Activated CD4-positive, alpha-beta T cell treated with anti-CD3 and anti-CD28 coated beads, Interleukin-2, amount 10 ng/mL, durations not matched to agents 24 days and 14 days (primary cell): ENCODE measurements around the gene PRKG1. TPM values are rescaled to one million over a fixed set of nuclear protein-coding genes. Genes with fewer than 3 reads are reported as not detected.

Experiments
- DNase-seq: peaks from one replicate; pipeline ENCODE4 v3.0.0; 2022
- H3K27ac Mint-ChIP-seq: one replicate; pipeline ENCODE4 v1.8.0; 2022; ENCODE audit warnings: mild to moderate bottlenecking, mixed read lengths
- H3K27me3 Mint-ChIP-seq: one replicate; pipeline ENCODE4 v1.8.0; 2022; ENCODE audit warnings: mixed read lengths
- H3K36me3 Mint-ChIP-seq: one replicate; pipeline ENCODE4 v1.8.0; 2022; ENCODE audit warnings: low read depth, mild to moderate bottlenecking, mixed read lengths
- H3K4me1 Mint-ChIP-seq: one replicate; pipeline ENCODE4 v1.8.0; 2021; ENCODE audit warnings: mixed read lengths
- H3K4me3 Mint-ChIP-seq: one replicate; pipeline ENCODE4 v1.8.0; 2022; ENCODE audit warnings: mild to moderate bottlenecking, moderate library complexity, mixed read lengths
- H3K9me3 Mint-ChIP-seq: one replicate; pipeline ENCODE4 v1.8.0; 2021; ENCODE audit warnings: mixed read lengths
- intact Hi-C: fragments of 100-400 bp; cut with micrococcal nuclease; formaldehyde crosslinking; loops from one replicate; pipeline ENCODE4 v1.15.1; 2023
- total RNA-seq: library from RNA; stranded (reverse); gene quantifications from 2 replicates; pipeline ENCODE4 v1.2.3, GENCODE V29; 2022

The PRKG1 gene
- total RNA-seq, 1 donor from 2014 or later: not detected

GRCh38 chr10:51082857-51083256 lies 8.6 kb downstream of the PRKG1 start:
- no peaks in the 10 kb centered on the region for H3K27me3 Mint-ChIP-seq
- DNase-seq: no peak
- H3K9me3 Mint-ChIP-seq: no peaks in the 10 kb centered on the region
- no peaks in the 10 kb centered on the region for H3K4me1 Mint-ChIP-seq
- H3K27ac Mint-ChIP-seq: no peak overlapping the region
- H3K4me3 Mint-ChIP-seq: no peak overlapping the region
- intact Hi-C loops: no loop called here
- H3K36me3 Mint-ChIP-seq: no peaks in the 10 kb centered on the region

- DNase-seq: no peak
- Mint-ChIP-seq H3K4me3 (no peak overlapping the region), H3K4me1 (no peaks in the 10 kb centered on the region), H3K36me3 (no peaks in the 10 kb centered on the region), H3K9me3 (no peaks in the 10 kb centered on the region), H3K27me3 (no peaks in the 10 kb centered on the region), H3K27ac (no peak overlapping the region)
- intact Hi-C loops: no loop called here
Observed at GRCh38 chr10:51083356-51083853, 9.1 kb downstream of the PRKG1 start.

GRCh38 chr10:51085204-51085603 lies 10.9 kb downstream of the PRKG1 start:
- no peak overlapping the region for H3K4me3 Mint-ChIP-seq
- intact Hi-C loops: loop anchor here (5.0 kb wide), 1 partner anchor 782 kb away; no protein-coding TSS in a partner anchor
- H3K4me1 Mint-ChIP-seq: no peaks in the 10 kb centered on the region
- DNase-seq: no peak
- no peak overlapping the region for H3K27ac Mint-ChIP-seq
- H3K36me3 Mint-ChIP-seq: no peaks in the 10 kb centered on the region
- H3K9me3 Mint-ChIP-seq: no peaks in the 10 kb centered on the region
- H3K27me3 Mint-ChIP-seq: no peaks in the 10 kb centered on the region

- Mint-ChIP-seq H3K36me3 (no peaks in the 10 kb centered on the region), H3K9me3 (no peaks in the 10 kb centered on the region), H3K4me3 (no peak overlapping the region), H3K27ac (no peak overlapping the region), H3K4me1 (no peaks in the 10 kb centered on the region), H3K27me3 (no peaks in the 10 kb centered on the region)
- no peak for DNase-seq
- intact Hi-C loops: loop anchor here (5.0 kb wide), 1 partner anchor 781 kb away; no protein-coding TSS in a partner anchor
Observed at GRCh38 chr10:51086710-51087109, 12.4 kb downstream of the PRKG1 start.

DNA sequence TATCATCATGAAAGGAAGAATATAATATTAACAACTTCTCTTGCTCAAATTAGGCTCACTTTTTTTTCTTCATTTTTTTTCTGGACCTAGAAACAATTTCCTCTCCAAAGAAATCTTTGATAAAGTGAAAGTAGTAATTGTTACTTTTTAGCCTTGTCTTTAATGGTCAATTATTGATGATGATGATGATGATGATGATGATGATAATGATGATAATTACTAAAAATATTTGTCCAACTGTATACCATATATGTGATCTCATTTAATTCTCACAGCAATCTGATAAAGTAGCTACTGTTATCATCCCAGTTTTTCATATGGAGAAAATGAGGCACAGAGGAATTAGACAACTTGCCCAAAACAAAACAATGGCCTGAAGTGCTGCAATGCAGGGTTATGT lies 12.8 kb downstream of the PRKG1 start:
- Mint-ChIP-seq H3K27me3 (no peaks in the 10 kb centered on the region), H3K27ac (no peak overlapping the region), H3K4me3 (no peak overlapping the region), H3K9me3 (no peaks in the 10 kb centered on the region), H3K36me3 (no peaks in the 10 kb centered on the region), H3K4me1 (no peaks in the 10 kb centered on the region)
- no peak for DNase-seq
- intact Hi-C loops: loop anchor here (5.0 kb wide), 1 partner anchor 780 kb away; no protein-coding TSS in a partner anchor

DNA sequence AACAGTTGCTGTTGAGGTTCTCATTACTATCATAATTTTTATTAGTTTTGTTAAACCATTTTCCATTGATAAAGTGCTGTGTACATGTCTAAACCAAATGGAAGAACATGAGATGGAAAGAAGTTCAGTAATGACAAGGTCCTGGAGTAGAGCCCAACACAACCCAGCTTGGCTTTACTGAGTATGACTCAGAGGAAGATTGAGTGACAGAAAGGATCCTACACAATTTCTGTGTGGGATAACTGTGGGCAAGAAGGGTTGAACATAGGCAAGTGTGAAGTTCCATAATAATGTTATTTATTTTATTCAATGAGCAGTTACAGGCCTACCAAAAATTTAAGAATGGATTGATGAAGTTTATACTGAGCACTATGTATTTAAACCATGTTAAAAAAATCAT lies 15.9 kb downstream of the PRKG1 start:
- Mint-ChIP-seq H3K27me3 (no peaks in the 10 kb centered on the region), H3K27ac (no peak overlapping the region), H3K4me3 (no peak overlapping the region), H3K9me3 (no peaks in the 10 kb centered on the region), H3K36me3 (no peaks in the 10 kb centered on the region), H3K4me1 (no peaks in the 10 kb centered on the region)
- DNase-seq: no peak
- intact Hi-C loops: no loop called here

GRCh38 chr10:51092402-51092801 lies 18.1 kb downstream of the PRKG1 start:
- Mint-ChIP-seq H3K36me3 (no peaks in the 10 kb centered on the region), H3K27ac (no peak overlapping the region), H3K9me3 (no peaks in the 10 kb centered on the region), H3K27me3 (no peaks in the 10 kb centered on the region), H3K4me3 (no peak overlapping the region), H3K4me1 (no peaks in the 10 kb centered on the region)
- intact Hi-C loops: no loop called here
- no peak for DNase-seq

DNA sequence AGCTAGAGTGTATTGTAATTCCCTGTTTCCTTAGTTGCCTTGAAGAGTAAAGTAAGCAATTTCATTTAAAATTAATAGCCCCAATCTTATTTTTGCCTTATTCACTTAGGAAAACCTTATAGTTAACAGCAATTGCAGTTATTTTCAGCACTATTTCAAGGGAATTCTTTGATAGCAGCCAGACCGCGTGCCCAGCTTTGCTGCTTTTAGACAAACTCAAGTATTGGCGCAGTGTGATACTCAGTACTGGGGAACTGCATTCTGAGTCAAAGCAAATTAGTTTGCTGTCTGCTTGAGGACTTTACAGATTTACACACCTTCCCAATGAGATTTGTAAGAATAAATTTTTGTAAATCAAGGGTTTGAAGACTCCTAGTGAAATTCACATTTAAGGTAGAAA lies 21.2 kb downstream of the PRKG1 start:
- no peak overlapping the region for H3K27ac Mint-ChIP-seq
- intact Hi-C loops: no loop called here
- no peaks in the 10 kb centered on the region for H3K9me3 Mint-ChIP-seq
- H3K36me3 Mint-ChIP-seq: no peaks in the 10 kb centered on the region
- no peak overlapping the region for H3K4me3 Mint-ChIP-seq
- DNase-seq: no peak
- H3K27me3 Mint-ChIP-seq: no peaks in the 10 kb centered on the region
- H3K4me1 Mint-ChIP-seq: no peaks in the 10 kb centered on the region

DNA sequence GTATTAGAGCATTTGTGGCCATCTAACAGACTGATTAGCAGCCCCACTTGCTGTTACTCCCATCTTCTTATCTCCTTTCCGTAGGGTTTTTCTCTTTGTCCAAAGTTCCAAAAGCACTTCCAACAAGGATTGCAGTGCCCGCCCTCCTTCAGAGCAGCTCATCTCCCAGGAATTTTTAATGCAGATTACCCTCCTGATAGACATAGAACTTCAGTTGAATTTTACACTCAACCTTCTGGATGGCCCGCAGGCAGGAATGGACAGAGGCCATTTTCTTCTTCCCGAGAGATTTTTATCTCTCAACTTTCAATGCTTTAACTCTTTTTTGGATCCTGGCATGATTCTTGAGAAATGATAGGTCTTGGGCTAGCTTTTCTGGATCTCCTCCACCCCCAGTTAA lies 23.3 kb downstream of the PRKG1 start:
- Mint-ChIP-seq H3K9me3 (no peaks in the 10 kb centered on the region), H3K4me3 (no peak overlapping the region), H3K36me3 (no peaks in the 10 kb centered on the region), H3K27me3 (no peaks in the 10 kb centered on the region), H3K27ac (no peak overlapping the region), H3K4me1 (no peaks in the 10 kb centered on the region)
- intact Hi-C loops: no loop called here
- DNase-seq: no peak

DNA sequence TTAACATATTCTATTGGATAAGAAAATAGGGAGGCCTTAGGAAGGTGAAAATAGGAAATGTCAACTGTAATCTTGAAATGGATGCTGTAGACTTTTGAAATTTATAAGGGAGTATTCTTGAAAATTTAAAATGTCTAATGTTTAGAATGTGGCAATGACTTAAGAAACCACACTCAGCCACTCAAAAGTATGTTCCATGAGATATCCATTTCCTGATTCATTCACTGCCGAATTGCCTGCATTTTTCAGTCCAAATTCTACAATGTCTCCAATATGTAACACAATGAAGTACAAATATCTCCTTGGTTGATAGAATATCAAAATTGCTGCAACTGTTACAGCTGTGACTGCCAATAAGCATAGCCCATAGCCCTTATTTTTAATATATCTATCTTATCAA lies 25.9 kb downstream of the PRKG1 start:
- Mint-ChIP-seq H3K36me3 (no peaks in the 10 kb centered on the region), H3K4me1 (no peaks in the 10 kb centered on the region), H3K9me3 (no peaks in the 10 kb centered on the region), H3K27ac (no peak overlapping the region), H3K27me3 (no peaks in the 10 kb centered on the region), H3K4me3 (no peak overlapping the region)
- no peak for DNase-seq
- intact Hi-C loops: no loop called here

DNA sequence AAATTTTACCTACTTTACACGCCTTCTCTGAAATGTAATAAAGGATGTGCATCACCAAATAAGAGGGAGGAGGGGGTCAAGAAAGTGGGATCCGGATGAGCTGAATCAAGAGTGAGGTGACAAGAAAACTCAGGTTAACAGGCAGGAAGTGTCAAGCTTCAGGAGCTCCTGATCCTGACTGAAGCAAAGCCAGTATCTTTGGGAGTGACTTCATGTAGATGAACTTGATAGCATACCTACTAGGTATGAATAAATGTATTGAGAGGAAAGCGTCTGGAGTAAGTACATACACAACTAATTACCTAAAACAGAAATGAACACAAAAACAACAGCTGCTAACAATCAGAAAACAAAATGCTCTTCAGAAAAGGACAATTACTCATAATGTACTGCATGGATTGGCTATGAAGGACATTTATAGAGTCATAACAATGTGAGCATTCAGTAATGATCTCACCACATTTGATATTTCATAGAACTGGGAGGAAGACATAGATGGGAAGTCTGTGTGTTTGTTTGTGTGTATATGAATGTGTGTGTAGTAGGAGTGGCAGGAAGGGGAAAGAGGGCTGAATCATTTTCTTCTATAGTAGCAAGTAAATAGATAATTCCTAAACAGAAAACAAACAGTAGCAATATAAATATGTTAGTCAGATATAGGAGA lies 29.4 kb downstream of the PRKG1 start:
- Mint-ChIP-seq H3K4me3 (no peak overlapping the region), H3K4me1 (no peaks in the 10 kb centered on the region), H3K36me3 (no peaks in the 10 kb centered on the region), H3K9me3 (no peaks in the 10 kb centered on the region), H3K27ac (no peak overlapping the region), H3K27me3 (no peaks in the 10 kb centered on the region)
- intact Hi-C loops: no loop called here
- no peak for DNase-seq

DNA sequence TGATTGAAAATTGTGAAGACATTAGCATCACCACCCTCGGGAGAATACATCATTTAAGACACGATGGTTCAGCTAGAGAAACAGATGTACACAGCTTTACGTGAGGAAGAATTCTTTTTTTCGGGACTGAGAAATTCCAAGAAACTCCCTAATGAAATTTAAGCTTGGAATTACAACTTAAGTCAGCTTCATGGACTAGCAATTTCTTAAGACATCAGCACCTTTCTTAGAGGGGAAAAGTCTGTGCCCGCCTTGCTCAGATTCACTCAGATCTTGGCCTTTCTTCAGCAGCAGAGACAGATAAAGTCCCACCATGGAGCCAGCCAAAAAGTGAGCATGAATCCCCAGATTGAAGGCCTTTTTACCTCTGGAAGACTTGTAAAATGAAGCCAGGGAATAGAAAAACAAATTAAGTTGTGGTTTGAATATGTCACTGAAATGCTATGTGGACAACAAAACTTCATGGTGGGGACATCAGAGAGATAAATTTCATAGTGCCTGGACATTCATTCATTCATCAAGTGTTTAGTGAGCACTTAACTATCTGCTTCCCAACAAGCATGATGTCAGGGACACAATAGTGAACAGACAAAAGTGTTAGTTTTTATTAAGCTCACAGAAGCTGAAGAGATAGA lies 32.1 kb downstream of the PRKG1 start:
- Mint-ChIP-seq H3K27me3 (no peaks in the 10 kb centered on the region), H3K4me3 (no peak overlapping the region), H3K4me1 (no peaks in the 10 kb centered on the region), H3K9me3 (no peaks in the 10 kb centered on the region), H3K27ac (no peak overlapping the region), H3K36me3 (no peaks in the 10 kb centered on the region)
- intact Hi-C loops: no loop called here
- DNase-seq: no peak

- H3K27me3 Mint-ChIP-seq: no peaks in the 10 kb centered on the region
- H3K4me3 Mint-ChIP-seq: no peak overlapping the region
- intact Hi-C loops: no loop called here
- no peaks in the 10 kb centered on the region for H3K36me3 Mint-ChIP-seq
- DNase-seq: no peak
- H3K27ac Mint-ChIP-seq: no peak overlapping the region
- H3K9me3 Mint-ChIP-seq: no peaks in the 10 kb centered on the region
- H3K4me1 Mint-ChIP-seq: no peaks in the 10 kb centered on the region
Observed at GRCh38 chr10:51108406-51108805, 34.1 kb downstream of the PRKG1 start.

DNA sequence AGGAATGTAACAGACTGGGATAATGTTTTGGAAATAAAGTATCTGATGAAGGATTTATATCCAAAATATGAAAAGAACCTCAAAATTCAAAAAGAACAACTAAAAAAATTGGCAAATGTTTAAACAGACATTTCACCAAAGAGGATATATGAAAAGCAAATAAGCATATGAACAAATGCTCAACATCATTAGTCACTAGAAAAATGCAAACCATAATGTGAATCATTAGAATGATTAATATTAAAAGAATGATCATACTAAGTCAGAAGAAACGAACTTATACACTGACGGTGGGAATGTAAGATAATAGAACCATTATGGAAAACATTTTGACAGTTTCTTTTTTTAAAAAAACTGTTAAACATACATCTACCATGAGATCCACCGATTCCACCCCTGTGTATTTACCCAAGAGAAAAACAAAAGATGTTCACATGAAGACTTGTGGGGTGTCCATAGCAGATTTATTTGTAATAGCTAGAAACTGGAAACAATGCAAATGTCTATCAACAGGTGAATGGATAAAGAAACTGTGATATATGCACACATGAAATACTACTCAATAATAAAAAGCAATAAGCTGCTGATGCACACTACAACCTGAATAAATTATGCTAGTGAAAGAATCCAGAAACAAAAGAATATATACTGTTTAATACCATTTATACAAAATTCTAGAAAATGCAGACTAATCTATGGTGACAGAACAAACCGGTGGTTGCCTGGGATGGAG lies 35.7 kb downstream of the PRKG1 start:
- no peak for DNase-seq
- H3K27me3 Mint-ChIP-seq: no peaks in the 10 kb centered on the region
- no peaks in the 10 kb centered on the region for H3K9me3 Mint-ChIP-seq
- no peaks in the 10 kb centered on the region for H3K36me3 Mint-ChIP-seq
- no peak overlapping the region for H3K27ac Mint-ChIP-seq
- no peak overlapping the region for H3K4me3 Mint-ChIP-seq
- no peaks in the 10 kb centered on the region for H3K4me1 Mint-ChIP-seq
- intact Hi-C loops: no loop called here
